Mucosa of descending colon (tissue), 3 donors: Measurements from ENCODE around the gene HTD2. TPM values are rescaled to one million over a fixed set of nuclear protein-coding genes. Genes with fewer than 3 reads are reported as not detected.
"Not testable (repeated sequence)": the region's sequence is repeated elsewhere in the genome, so short reads cannot be mapped to it uniquely, and the experiment has no call there.

ENCODE experiments used
- ATAC-seq: fragments of 200-7000 bp; cut with Tn5 transposase; one replicate; pipeline ENCODE4 v1.9.1; 2020; ENCODE audit warnings: mild to moderate bottlenecking, moderate library complexity
- DNase-seq, 3 donors: peaks; one replicate each; pipeline ENCODE4 v3.0.0-alpha.2; 2020
- H3K36me3 ChIP-seq: fragments of 200-600 bp; one replicate; pipeline ENCODE4 v1.8.0; 2021; ENCODE audit warnings: low read depth, mild to moderate bottlenecking
- H3K4me1 ChIP-seq: fragments of 200-600 bp; one replicate; pipeline ENCODE4 v1.8.0; 2021; ENCODE audit warnings: low read depth, mild to moderate bottlenecking
- H3K4me3 ChIP-seq: fragments of 200-600 bp; one replicate; pipeline ENCODE4 v1.8.0; 2021; ENCODE audit warnings: mild to moderate bottlenecking
- H3K9me3 ChIP-seq: fragments of 200-600 bp; one replicate; pipeline ENCODE4 v1.8.0; 2021; ENCODE audit warnings: mild to moderate bottlenecking
- intact Hi-C, 2 donors: fragments of 100-400 bp; cut with DNase I in 1 of 2; cut with micrococcal nuclease in 1 of 2; formaldehyde crosslinking; loops; one replicate each; pipeline versions ENCODE4 v1.11.0 to v1.11.1; 2022; cut with DNase I, micrococcal nuclease
- total RNA-seq, 3 donors: library from RNA; stranded (reverse); fragmentation: NEBNext Ultra II Directional in 2 of 3; extraction: Animal tissue kit (Norgen Biotek cat#: 25700) in 2 of 3; gene quantifications; one replicate each; pipeline versions ENCODE4 v1.2.1 to v1.2.4, GENCODE V29; 2021 to 2023
- TF ChIP-seq, protein P1 (sequence below): fragments of 200-600 bp; IDR thresholded peaks from one replicate; pipeline ENCODE4 v1.8.0; 2022; ENCODE audit warnings: antibody characterized with exemption, mild to moderate bottlenecking
- donor health status: DM: no; HTN: no; CAD: no; lungs with moderate emphysema.
- donor health status: DM: no; HTN: no; CAD: no.
- donor health status: DM: no; HTN: yes; CAD: no.

HTD2 gene
- total RNA-seq, 3 donors from 2014 or later, result 9.7 to 13.7 (median 10.9) TPM

DNA sequence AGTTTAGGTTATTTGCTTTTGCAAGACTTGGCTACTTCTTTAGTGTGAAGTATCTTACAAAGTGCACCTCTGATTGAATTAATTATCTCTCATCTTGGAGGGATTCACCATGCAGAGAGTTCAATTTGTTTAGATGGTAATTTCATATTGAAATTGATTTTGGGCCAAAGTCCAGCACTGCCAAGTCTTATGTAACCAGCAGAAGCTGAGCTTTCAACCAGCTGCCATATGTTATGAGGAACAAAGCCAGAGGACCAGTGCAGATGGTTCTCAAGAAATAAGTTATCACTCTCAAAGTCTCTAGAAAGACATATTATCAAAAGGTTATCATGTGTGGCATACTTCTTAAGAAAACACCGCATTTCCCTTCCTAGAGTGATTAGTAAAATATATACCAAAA is 39.7 kb upstream of the HTD2 start:
- Histone ChIP-seq H3K36me3 (no peaks in the 10 kb centered on the region), H3K4me1 (no peaks in the 10 kb centered on the region), H3K9me3 (no peaks in the 10 kb centered on the region), H3K4me3 (no peak overlapping the region)
- TF ChIP-seq, protein P1, sequence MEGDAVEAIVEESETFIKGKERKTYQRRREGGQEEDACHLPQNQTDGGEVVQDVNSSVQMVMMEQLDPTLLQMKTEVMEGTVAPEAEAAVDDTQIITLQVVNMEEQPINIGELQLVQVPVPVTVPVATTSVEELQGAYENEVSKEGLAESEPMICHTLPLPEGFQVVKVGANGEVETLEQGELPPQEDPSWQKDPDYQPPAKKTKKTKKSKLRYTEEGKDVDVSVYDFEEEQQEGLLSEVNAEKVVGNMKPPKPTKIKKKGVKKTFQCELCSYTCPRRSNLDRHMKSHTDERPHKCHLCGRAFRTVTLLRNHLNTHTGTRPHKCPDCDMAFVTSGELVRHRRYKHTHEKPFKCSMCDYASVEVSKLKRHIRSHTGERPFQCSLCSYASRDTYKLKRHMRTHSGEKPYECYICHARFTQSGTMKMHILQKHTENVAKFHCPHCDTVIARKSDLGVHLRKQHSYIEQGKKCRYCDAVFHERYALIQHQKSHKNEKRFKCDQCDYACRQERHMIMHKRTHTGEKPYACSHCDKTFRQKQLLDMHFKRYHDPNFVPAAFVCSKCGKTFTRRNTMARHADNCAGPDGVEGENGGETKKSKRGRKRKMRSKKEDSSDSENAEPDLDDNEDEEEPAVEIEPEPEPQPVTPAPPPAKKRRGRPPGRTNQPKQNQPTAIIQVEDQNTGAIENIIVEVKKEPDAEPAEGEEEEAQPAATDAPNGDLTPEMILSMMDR, result no peak
- DNase-seq, result no peak
- intact Hi-C loops, result no loop called here
- no peak for ATAC-seq

GRCh38 chr3:58267543-58267942 is 38.8 kb upstream of the HTD2 start:
- H3K9me3 ChIP-seq, H3K4me3 ChIP-seq, intact Hi-C loops, H3K4me1 ChIP-seq, DNase-seq, H3K36me3 ChIP-seq, ATAC-seq: not testable (repeated sequence)

GRCh38 chr3:58269356-58269755 is 37.0 kb upstream of the HTD2 start:
- H3K4me3 ChIP-seq, result no peak overlapping the region
- TF ChIP-seq, protein P1, result no peak
- DNase-seq (no peak), ATAC-seq (no peak)
- peaks cover 8% of the 10 kb centered on the region for H3K4me1 ChIP-seq
- intact Hi-C loops, result no loop called here
- no peaks in the 10 kb centered on the region for H3K36me3 ChIP-seq
- H3K9me3 ChIP-seq, result no peaks in the 10 kb centered on the region

DNA sequence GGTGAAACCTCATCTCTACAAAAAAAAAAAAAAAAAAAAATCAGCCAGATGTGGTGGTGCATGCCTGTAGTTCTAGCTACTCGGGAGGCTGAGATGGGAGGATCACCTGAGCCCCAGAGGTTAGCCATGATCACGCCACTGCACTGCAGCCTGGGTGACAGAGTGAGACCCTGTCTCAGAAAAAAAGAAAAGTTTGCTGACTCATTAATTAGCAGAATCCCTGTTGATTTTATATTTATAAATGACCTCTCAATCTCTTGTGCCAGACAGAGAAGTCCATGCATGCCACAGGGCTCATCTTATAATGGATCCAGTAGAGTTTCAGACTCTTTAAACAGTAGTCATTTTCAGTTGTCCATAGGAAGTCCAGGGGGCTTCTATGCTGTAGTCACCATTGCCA is 35.8 kb upstream of the HTD2 start:
- intact Hi-C loops, result no loop called here

DNA sequence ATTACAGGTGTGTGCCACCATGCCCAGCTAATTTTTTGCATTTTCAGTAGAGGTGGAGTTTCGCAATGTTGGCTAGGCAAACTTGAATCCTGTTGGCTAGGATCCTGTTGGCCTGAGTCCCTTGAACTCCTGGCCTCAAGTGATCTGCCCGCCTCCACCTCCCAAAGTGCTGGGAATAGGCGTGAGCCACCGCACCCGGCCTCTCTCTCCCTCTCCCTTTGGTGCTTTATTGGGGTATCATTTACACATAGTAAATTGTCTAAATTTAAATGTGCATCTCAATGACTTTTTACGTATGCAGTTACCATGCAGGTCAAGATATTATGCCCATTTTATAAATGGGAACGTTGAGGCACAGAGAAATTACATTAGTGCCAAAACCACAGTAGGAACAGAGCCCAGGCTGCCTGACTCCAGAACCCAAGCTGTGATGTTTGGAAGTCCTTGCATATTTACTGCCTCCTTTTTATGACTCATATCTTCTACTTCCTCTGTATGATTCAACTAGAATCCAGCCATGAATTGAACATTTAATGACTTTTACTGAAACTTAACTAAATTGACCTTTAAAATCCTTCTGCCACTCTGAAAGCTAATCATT is 34.3 kb upstream of the HTD2 start:
- Histone ChIP-seq H3K36me3 (no peaks in the 10 kb centered on the region), H3K4me3 (no peak overlapping the region), H3K4me1 (peaks cover 8% of the 10 kb centered on the region), H3K9me3 (no peaks in the 10 kb centered on the region)
- peak; percentile 97 for ATAC-seq
- TF ChIP-seq, protein P1, result no peak
- DNase-seq, result no peak
- intact Hi-C loops, result no loop called here

More for the DNA sequence above, 35.8 kb upstream of the HTD2 start:
- no peaks in the 10 kb centered on the region for H3K9me3 ChIP-seq
- H3K4me1 ChIP-seq, result peaks cover 8% of the 10 kb centered on the region
- no peak for DNase-seq
- TF ChIP-seq, protein P1, result no peak
- no peak overlapping the region for H3K4me3 ChIP-seq
- no peaks in the 10 kb centered on the region for H3K36me3 ChIP-seq
- no peak for ATAC-seq

- H3K4me1 ChIP-seq, result peaks cover 8% of the 10 kb centered on the region
- H3K36me3 ChIP-seq, result no peaks in the 10 kb centered on the region
- TF ChIP-seq, protein P1, result no peak
- H3K4me3 ChIP-seq, result no peak overlapping the region
- no peaks in the 10 kb centered on the region for H3K9me3 ChIP-seq
- intact Hi-C loops, result no loop called here
- DNase-seq (no peak), ATAC-seq (no peak)
These were observed 33.4 kb upstream of the HTD2 start for GRCh38 chr3:58272891-58273290.

- H3K4me3 ChIP-seq, H3K4me1 ChIP-seq, ATAC-seq, DNase-seq, H3K36me3 ChIP-seq, H3K9me3 ChIP-seq, intact Hi-C loops: not testable (repeated sequence)
These were observed 33.0 kb upstream of the HTD2 start for GRCh38 chr3:58273362-58273761.
